ENCODE measurements around the gene OTOA. TPM values are rescaled to one million over a fixed set of nuclear protein-coding genes. Genes with fewer than 3 reads are reported as not detected.

The OTOA gene
- polyA plus RNA-seq, 3 donors, result 0.11 to 0.23 (median 0.21) TPM

DNA sequence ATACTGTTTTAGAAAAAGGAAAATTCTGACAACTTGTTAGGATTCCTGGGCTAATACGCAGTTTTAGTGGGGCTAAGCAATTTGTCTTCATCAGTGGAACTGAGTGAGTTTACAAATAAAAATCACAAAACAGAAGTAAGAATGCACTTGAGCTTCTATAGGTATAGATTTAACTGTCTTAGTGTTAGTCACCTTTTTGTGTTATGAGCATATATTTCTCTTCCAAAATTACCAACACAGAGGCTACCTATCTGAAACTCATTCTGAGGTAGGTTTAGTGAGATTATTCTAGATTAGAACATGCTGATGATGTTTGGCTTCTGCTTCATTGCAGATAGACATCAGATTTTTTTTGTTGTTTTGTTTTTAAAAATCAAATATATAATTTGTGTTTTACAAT, 41.2 kb upstream of the OTOA start:
- Histone ChIP-seq H3K9ac (ENCODE audit: insufficient read depth, low read length, poor library complexity, severe bottlenecking) (no peak overlapping the region), H3K4me2 (replicated peaks; ENCODE audit: extremely low read depth, low read length, poor library complexity, severe bottlenecking) (no peak overlapping the region), H3K4me1 (ENCODE audit: control insufficient read depth in 1 of 2, insufficient read depth in 2 of 2, low read length in 2 of 2) (peaks cover 67 to 74% of the 10 kb centered on the region in 2 donors), H3K27ac (ENCODE audit: low read depth in 1 of 2, low read length in 2 of 2) (peak overlapping the region in 1 of 2 donors; percentile 26), H3K79me2 (ENCODE audit: insufficient read depth, low read length) (peaks cover 94% of the 10 kb centered on the region), H2AFZ (ENCODE audit: insufficient read depth, low read depth, low read length, poor library complexity, severe bottlenecking) (no peak overlapping the region), H4K20me1 (ENCODE audit: insufficient read depth, low read length) (peaks cover 46% of the 10 kb centered on the region), H3K36me3 (replicated peaks in 1 of 2; ENCODE audit: control insufficient read depth in 1 of 2, insufficient read depth in 2 of 2, low read length in 2 of 2) (peaks cover 33 to 51% of the 10 kb centered on the region in 2 donors), H3K27me3 (ENCODE audit: control insufficient read depth in 2 of 2, insufficient read depth in 2 of 2, low read length in 2 of 2) (no peaks in the 10 kb centered on the region), H3K9me3 (replicated peaks in 1 of 2; ENCODE audit: control insufficient read depth in 1 of 2, insufficient read depth in 1 of 2, low read length in 2 of 2) (no peaks in the 10 kb centered on the region), H3K4me3 (replicated peaks in 1 of 3; ENCODE audit: low read depth in 2 of 3, low read length in 3 of 3) (no peak overlapping the region)
- H3K4me3 Mint-ChIP-seq, result no peak overlapping the region
- peaks cover 58 to 83% of the 10 kb centered on the region in 2 donors for H3K36me3 Mint-ChIP-seq
- TF ChIP-seq, protein P1, sequence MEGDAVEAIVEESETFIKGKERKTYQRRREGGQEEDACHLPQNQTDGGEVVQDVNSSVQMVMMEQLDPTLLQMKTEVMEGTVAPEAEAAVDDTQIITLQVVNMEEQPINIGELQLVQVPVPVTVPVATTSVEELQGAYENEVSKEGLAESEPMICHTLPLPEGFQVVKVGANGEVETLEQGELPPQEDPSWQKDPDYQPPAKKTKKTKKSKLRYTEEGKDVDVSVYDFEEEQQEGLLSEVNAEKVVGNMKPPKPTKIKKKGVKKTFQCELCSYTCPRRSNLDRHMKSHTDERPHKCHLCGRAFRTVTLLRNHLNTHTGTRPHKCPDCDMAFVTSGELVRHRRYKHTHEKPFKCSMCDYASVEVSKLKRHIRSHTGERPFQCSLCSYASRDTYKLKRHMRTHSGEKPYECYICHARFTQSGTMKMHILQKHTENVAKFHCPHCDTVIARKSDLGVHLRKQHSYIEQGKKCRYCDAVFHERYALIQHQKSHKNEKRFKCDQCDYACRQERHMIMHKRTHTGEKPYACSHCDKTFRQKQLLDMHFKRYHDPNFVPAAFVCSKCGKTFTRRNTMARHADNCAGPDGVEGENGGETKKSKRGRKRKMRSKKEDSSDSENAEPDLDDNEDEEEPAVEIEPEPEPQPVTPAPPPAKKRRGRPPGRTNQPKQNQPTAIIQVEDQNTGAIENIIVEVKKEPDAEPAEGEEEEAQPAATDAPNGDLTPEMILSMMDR (IDR thresholded peaks at IDR 0.05), result no peak
- 100% methylated on average over 1 of the region's 1 CpG for WGBS (ENCODE audit: insufficient coverage)
- peaks cover 0 to 4% (median 0%) of the 10 kb centered on the region in 3 donors for H3K27me3 Mint-ChIP-seq (ENCODE audit: low read depth in 3 of 3)
- H3K9me3 Mint-ChIP-seq, result peaks cover 0 to 2% (median 0%) of the 10 kb centered on the region in 7 donors
- peak overlapping the region in 2 of 7 donors; percentile 15 to 25 for H3K27ac Mint-ChIP-seq
- intact Hi-C loops (cut with micrococcal nuclease), result no loop called here
- no peak for DNase-seq
- peaks cover 71% of the 10 kb centered on the region for H3K4me1 Mint-ChIP-seq

DNA sequence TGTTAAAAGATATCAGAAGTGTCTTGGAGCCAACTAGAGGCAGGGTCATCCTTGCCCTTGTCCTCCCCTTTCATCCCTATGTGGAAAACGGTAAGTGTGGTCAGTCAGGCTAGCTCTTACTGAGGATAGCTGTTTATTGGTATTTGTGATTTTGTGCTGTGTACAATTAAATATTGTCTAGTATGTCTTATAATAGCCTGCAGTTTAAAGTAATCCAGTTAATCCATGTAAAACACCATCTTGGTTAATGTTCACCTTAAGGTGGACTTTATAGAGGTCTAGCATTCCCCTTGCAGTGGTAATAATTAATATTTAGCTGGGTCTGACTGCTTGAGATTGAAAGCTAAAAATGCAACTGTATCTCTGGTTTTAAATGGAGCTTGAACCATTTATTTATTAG, 38.7 kb upstream of the OTOA start:
- Histone ChIP-seq H3K27me3 (ENCODE audit: control insufficient read depth in 2 of 2, insufficient read depth in 2 of 2, low read length in 2 of 2) (no peaks in the 10 kb centered on the region), H3K27ac (ENCODE audit: low read depth in 1 of 2, low read length in 2 of 2) (peak overlapping the region in 1 of 2 donors; percentile 87), H3K79me2 (ENCODE audit: insufficient read depth, low read length) (peaks cover 94% of the 10 kb centered on the region), H3K36me3 (replicated peaks in 1 of 2; ENCODE audit: control insufficient read depth in 1 of 2, insufficient read depth in 2 of 2, low read length in 2 of 2) (peaks cover 42 to 57% of the 10 kb centered on the region in 2 donors), H3K4me2 (replicated peaks; ENCODE audit: extremely low read depth, low read length, poor library complexity, severe bottlenecking) (no peak overlapping the region), H3K4me1 (ENCODE audit: control insufficient read depth in 1 of 2, insufficient read depth in 2 of 2, low read length in 2 of 2) (peaks cover 53 to 67% of the 10 kb centered on the region in 2 donors), H2AFZ (ENCODE audit: insufficient read depth, low read depth, low read length, poor library complexity, severe bottlenecking) (no peak overlapping the region), H3K9ac (ENCODE audit: insufficient read depth, low read length, poor library complexity, severe bottlenecking) (no peak overlapping the region), H3K4me3 (replicated peaks in 1 of 3; ENCODE audit: low read depth in 2 of 3, low read length in 3 of 3) (no peak overlapping the region), H4K20me1 (ENCODE audit: insufficient read depth, low read length) (peaks cover 41% of the 10 kb centered on the region), H3K9me3 (replicated peaks in 1 of 2; ENCODE audit: control insufficient read depth in 1 of 2, insufficient read depth in 1 of 2, low read length in 2 of 2) (peaks cover 0 to 5% of the 10 kb centered on the region in 2 donors)
- TF ChIP-seq, protein P1 (IDR thresholded peaks at IDR 0.05), result no peak
- no peak for DNase-seq
- peak overlapping the region; percentile 55 to 99 (median 93) for H3K27ac Mint-ChIP-seq
- H3K4me1 Mint-ChIP-seq, result peaks cover 65% of the 10 kb centered on the region
- peaks cover 0 to 7% (median 2%) of the 10 kb centered on the region in 7 donors for H3K9me3 Mint-ChIP-seq
- peaks cover 62 to 84% of the 10 kb centered on the region in 2 donors for H3K36me3 Mint-ChIP-seq
- intact Hi-C loops (cut with micrococcal nuclease), result loop anchor here (5.0 kb wide), 2 partner anchors 33 to 38 kb away; no protein-coding TSS in a partner anchor
- WGBS (ENCODE audit: insufficient coverage), result no CpG with 5 or more reads among the region's 1 CpG
- H3K4me3 Mint-ChIP-seq, result no peak overlapping the region
- H3K27me3 Mint-ChIP-seq (ENCODE audit: low read depth in 3 of 3), result peaks cover 0 to 4% (median 0%) of the 10 kb centered on the region in 3 donors
